SK-N-SH treated with all-trans-retinoic acid at 6 μM for 48 hours (cell line): ENCODE measurements around the gene ZNF853.

Source experiments
- ATAC-seq: fragments of 200-7000 bp; cut with Tn5 transposase; 3 replicates; pipeline ENCODE4 v1.9.1; 2020; ENCODE audit warnings: mild to moderate bottlenecking, moderate library complexity
- BACH2 ChIP-seq: fragments of 250-450 bp; sonication (Bioruptor Pico); IDR thresholded peaks from 2 replicates; pipeline ENCODE4 v1.9.0; 2021; ENCODE audit warnings: mild to moderate bottlenecking, borderline replicate concordance
- CREB5 ChIP-seq: fragments of 250-450 bp; sonication (Bioruptor Pico); IDR thresholded peaks from 2 replicates; pipeline ENCODE4 v1.5.1; 2020; ENCODE audit warnings: low read depth, mild to moderate bottlenecking, moderate library complexity
- CSDC2 ChIP-seq: fragments of 250-450 bp; sonication (Bioruptor Pico); IDR thresholded peaks from 2 replicates; pipeline ENCODE4 v1.5.0; 2020; ENCODE audit warnings: mild to moderate bottlenecking, moderate library complexity
- CSRNP3 ChIP-seq: fragments of 250-450 bp; sonication (Bioruptor Pico); IDR thresholded peaks from 2 replicates; pipeline ENCODE4 v1.5.1; 2021; ENCODE audit warnings: mild to moderate bottlenecking, moderate library complexity
- ESRRG ChIP-seq: fragments of 250-450 bp; sonication (Bioruptor Pico); IDR thresholded peaks from 2 replicates; pipeline ENCODE4 v1.6.1; 2021; ENCODE audit warnings: mild to moderate bottlenecking
- GLIS3 ChIP-seq: fragments of 250-450 bp; sonication (Bioruptor Pico); IDR thresholded peaks from 2 replicates; pipeline ENCODE4 v1.5.0; 2020; ENCODE audit warnings: mild to moderate bottlenecking, moderate library complexity
- ISL1 ChIP-seq: fragments of 250-450 bp; sonication (Bioruptor Pico); IDR thresholded peaks from 2 replicates; pipeline ENCODE4 v2.1.2; 2022; ENCODE audit warnings: mild to moderate bottlenecking, moderate library complexity
- OSR1 ChIP-seq: fragments of 250-450 bp; sonication (Bioruptor Pico); IDR thresholded peaks from 2 replicates; pipeline ENCODE4 v1.8.0; 2022; ENCODE audit warnings: moderate library complexity, mild to moderate bottlenecking, inconsistent platforms
- PATZ1 ChIP-seq: fragments of 250-450 bp; sonication (Bioruptor Pico); IDR thresholded peaks from 2 replicates; pipeline ENCODE4 v1.8.0; 2020; ENCODE audit warnings: mild to moderate bottlenecking, moderate library complexity, borderline replicate concordance
- PPARA ChIP-seq: fragments of 250-450 bp; sonication (Bioruptor Pico); IDR thresholded peaks from 2 replicates; pipeline ENCODE4 v1.5.0; 2020; ENCODE audit warnings: mild to moderate bottlenecking, borderline replicate concordance
- RARB ChIP-seq: fragments of 250-450 bp; sonication (Bioruptor Pico); IDR thresholded peaks from 2 replicates; pipeline ENCODE4 v1.8.0; 2021; ENCODE audit warnings: mild to moderate bottlenecking, moderate library complexity
- SNAI2 ChIP-seq: fragments of 250-450 bp; sonication (Bioruptor Pico); IDR thresholded peaks from 2 replicates; pipeline ENCODE4 v1.5.0; 2020; ENCODE audit warnings: mild to moderate bottlenecking, moderate library complexity
- TCF4 ChIP-seq: fragments of 250-450 bp; sonication (Bioruptor Pico); IDR thresholded peaks from 2 replicates; pipeline ENCODE4 v1.8.0; 2021; ENCODE audit warnings: mild to moderate bottlenecking, moderate library complexity, borderline replicate concordance
- TOX ChIP-seq: fragments of 250-450 bp; sonication (Bioruptor Pico); IDR thresholded peaks from 2 replicates; pipeline ENCODE4 v1.8.0; 2021; ENCODE audit warnings: mild to moderate bottlenecking, moderate library complexity, borderline replicate concordance
- TSHZ2 ChIP-seq: fragments of 250-450 bp; sonication (Bioruptor Pico); IDR thresholded peaks from 2 replicates; pipeline ENCODE4 v1.5.0; 2020; ENCODE audit warnings: mild to moderate bottlenecking, moderate library complexity
- ZC3H10 ChIP-seq: fragments of 250-450 bp; sonication (Bioruptor Pico); IDR thresholded peaks from 2 replicates; pipeline ENCODE4 v1.5.1; 2021; ENCODE audit warnings: mild to moderate bottlenecking, moderate library complexity
- ZNF565 ChIP-seq: fragments of 450-650 bp; formaldehyde crosslinking; conservative IDR thresholded peaks from 2 replicates; pipeline ENCODE4 v1.5.0; 2020; ENCODE audit warnings: low read depth, mild to moderate bottlenecking, moderate library complexity
- ZNF70 ChIP-seq: fragments of 450-650 bp; formaldehyde crosslinking; IDR thresholded peaks from 2 replicates; pipeline ENCODE4 v1.5.0; 2020; ENCODE audit warnings: mild to moderate bottlenecking, moderate library complexity
- ZNF8 ChIP-seq: fragments of 450-650 bp; formaldehyde crosslinking; IDR thresholded peaks from 2 replicates; pipeline ENCODE4 v1.5.0; 2020; ENCODE audit warnings: mild to moderate bottlenecking, moderate library complexity

Gene ZNF853

GRCh38 chr7:6606866-6607583 is 8.4 kb upstream of the ZNF853 start:
- no peak for ATAC-seq
- TF ChIP-seq TCF4 (CRISPR knock-in tag) (no peak), BACH2 (CRISPR knock-in tag) (no peak), CREB5 (CRISPR knock-in tag) (no peak), ESRRG (no peak), RARB (no peak), CSDC2 (no peak), CSRNP3 (CRISPR knock-in tag) (no peak), ISL1 (CRISPR knock-in tag) (no peak)

- ATAC-seq = no peak
These were observed 7.8 kb upstream of the ZNF853 start for GRCh38 chr7:6607651-6608051.

More at GRCh38 chr7:6607651-6608051, 7.8 kb upstream of the ZNF853 start:
- TF ChIP-seq PATZ1 (no peak), GLIS3 (CRISPR knock-in tag) (no peak), CSRNP3 (CRISPR knock-in tag) (no peak), CSDC2 (no peak), TCF4 (CRISPR knock-in tag) (no peak), SNAI2 (CRISPR knock-in tag) (no peak), CREB5 (CRISPR knock-in tag) (no peak), ESRRG (no peak), ZNF70 (no peak), ZC3H10 (no peak), RARB (no peak), PPARA (CRISPR knock-in tag) (no peak), TSHZ2 (CRISPR knock-in tag) (no peak), TOX (CRISPR knock-in tag) (no peak), ZNF565 (CRISPR knock-in tag) (no peak), OSR1 (no peak), ISL1 (CRISPR knock-in tag) (no peak), ZNF8 (CRISPR knock-in tag) (no peak), BACH2 (CRISPR knock-in tag) (no peak)
